Uterus (tissue), 2 donors: ENCODE results near the gene TTC24.

Source experiments
- POLR2A ChIP-seq, 2 donors: fragments of 450-650 bp; IDR thresholded peaks; one replicate each; pipeline ENCODE4 v1.6.1; 2016; ENCODE audit warnings: antibody characterized with exemption in 2 of 2, mild to moderate bottlenecking in 1 of 2, moderate library complexity in 1 of 2
- TF ChIP-seq, protein P1 (sequence below), 4 experiments: fragments of 200-600 bp in 2 of 4; fragments of 450-650 bp in 2 of 4; sonication (generic) in 2 of 4; IDR thresholded peaks; one replicate each; pipeline ENCODE4 v1.5.1; 2016 to 2019; ENCODE audit warnings: antibody characterized with exemption in 4 of 4, mild to moderate bottlenecking in 2 of 4, moderate library complexity in 1 of 4

DNA sequence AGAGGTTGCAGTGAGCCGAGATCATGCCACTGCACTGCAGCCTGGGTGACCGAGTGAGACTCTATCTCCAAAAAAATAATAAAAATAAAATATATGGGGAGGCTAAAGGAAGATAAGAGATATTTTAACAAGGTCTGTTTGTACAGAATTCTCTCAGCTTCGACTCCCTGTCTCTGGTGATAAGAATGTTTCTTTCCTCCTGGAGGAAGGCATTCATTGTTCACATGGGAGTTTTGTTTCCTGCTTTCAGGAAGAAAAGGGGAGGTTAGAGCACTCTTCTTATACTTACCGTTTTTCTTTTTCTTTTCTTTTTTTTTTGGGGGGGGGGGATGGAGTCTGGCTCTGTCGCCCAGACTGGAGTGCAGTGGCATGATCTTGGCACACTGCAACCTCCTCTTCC is 10.0 kb downstream of the TTC24 start:
- TF ChIP-seq, protein P1, sequence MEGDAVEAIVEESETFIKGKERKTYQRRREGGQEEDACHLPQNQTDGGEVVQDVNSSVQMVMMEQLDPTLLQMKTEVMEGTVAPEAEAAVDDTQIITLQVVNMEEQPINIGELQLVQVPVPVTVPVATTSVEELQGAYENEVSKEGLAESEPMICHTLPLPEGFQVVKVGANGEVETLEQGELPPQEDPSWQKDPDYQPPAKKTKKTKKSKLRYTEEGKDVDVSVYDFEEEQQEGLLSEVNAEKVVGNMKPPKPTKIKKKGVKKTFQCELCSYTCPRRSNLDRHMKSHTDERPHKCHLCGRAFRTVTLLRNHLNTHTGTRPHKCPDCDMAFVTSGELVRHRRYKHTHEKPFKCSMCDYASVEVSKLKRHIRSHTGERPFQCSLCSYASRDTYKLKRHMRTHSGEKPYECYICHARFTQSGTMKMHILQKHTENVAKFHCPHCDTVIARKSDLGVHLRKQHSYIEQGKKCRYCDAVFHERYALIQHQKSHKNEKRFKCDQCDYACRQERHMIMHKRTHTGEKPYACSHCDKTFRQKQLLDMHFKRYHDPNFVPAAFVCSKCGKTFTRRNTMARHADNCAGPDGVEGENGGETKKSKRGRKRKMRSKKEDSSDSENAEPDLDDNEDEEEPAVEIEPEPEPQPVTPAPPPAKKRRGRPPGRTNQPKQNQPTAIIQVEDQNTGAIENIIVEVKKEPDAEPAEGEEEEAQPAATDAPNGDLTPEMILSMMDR (IDR thresholded peaks at IDR 0.05): no peak
- no peak for TF ChIP-seq POLR2A (IDR thresholded peaks at IDR 0.05)
